HL-60 (cell line): ENCODE measurements around the gene DDO.

Experiments used
- REST ChIP-seq: IDR thresholded peaks from 2 replicates; pipeline ENCODE4 v1.6.1; 2012; ENCODE audit warnings: low read depth; ENCODE audit not compliant: insufficient replicate concordance
- TF ChIP-seq, protein P1 (sequence below): IDR thresholded peaks from one replicate; pipeline ENCODE4 v1.5.1; 2011; ENCODE audit warnings: low read length, control low read depth, inconsistent platforms; ENCODE audit not compliant: insufficient read depth

DNA sequence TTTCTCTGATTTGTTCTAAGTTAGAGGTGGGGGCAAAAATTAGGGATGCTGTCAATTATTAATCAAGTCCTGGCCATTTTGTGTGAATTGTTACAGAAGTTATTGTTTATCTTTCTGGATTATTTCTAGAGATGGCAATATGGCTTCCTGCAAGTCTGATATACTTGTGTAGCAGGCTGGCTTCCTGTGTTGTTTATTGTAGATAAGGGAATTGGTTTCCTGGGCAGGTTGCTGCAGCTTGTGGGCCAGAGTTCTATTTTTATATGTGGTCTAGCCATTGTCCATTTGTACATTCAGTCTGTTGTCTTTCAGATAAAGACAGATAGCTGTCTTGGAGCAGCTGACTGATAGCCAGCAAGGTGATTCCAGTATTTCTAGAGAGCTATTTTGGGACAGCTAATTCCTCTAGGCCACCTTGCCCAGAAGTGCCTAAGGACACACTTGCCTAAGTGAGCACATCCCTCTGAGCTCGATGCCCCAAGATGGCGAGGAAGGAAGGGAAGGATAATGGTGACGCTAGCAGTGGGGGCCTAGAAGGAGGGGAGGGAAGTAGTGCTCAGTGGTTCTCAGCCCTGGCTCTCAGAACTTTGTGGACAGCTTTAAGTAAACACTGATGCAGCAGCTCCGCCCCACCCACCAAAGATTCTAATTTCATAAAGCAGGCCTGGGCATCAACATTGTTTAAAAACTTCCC, 25.5 kb downstream of the DDO start:
- TF ChIP-seq REST = no peak
- TF ChIP-seq, protein P1, sequence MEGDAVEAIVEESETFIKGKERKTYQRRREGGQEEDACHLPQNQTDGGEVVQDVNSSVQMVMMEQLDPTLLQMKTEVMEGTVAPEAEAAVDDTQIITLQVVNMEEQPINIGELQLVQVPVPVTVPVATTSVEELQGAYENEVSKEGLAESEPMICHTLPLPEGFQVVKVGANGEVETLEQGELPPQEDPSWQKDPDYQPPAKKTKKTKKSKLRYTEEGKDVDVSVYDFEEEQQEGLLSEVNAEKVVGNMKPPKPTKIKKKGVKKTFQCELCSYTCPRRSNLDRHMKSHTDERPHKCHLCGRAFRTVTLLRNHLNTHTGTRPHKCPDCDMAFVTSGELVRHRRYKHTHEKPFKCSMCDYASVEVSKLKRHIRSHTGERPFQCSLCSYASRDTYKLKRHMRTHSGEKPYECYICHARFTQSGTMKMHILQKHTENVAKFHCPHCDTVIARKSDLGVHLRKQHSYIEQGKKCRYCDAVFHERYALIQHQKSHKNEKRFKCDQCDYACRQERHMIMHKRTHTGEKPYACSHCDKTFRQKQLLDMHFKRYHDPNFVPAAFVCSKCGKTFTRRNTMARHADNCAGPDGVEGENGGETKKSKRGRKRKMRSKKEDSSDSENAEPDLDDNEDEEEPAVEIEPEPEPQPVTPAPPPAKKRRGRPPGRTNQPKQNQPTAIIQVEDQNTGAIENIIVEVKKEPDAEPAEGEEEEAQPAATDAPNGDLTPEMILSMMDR = no peak
